ENCODE data around the gene ADGRD1.

The ADGRD1 gene

GRCh38 chr12:130971925-130972585, 18.3 kb downstream of the ADGRD1 start:
- no peak for TF ChIP-seq CTCF (IDR thresholded peaks at IDR 0.05; ENCODE audit: borderline replicate concordance, insufficient read depth, low read depth, low read length)
- no peak overlapping the region for H3K4me3 ChIP-seq (ENCODE audit: low read depth, low read length)

GRCh38 chr12:130972586-130972950, 18.9 kb downstream of the ADGRD1 start:
- H3K4me3 ChIP-seq (ENCODE audit: low read depth, low read length) = no peak overlapping the region
- no peak for TF ChIP-seq CTCF (IDR thresholded peaks at IDR 0.05; ENCODE audit: borderline replicate concordance, insufficient read depth, low read depth, low read length)

- no peak overlapping the region for H3K4me3 ChIP-seq (ENCODE audit: low read depth, low read length)
- TF ChIP-seq CTCF (IDR thresholded peaks at IDR 0.05; ENCODE audit: borderline replicate concordance, insufficient read depth, low read depth, low read length) = no peak
Measured at GRCh38 chr12:130973109-130973508, 19.4 kb downstream of the ADGRD1 start.

GRCh38 chr12:130973906-130974305, 20.2 kb downstream of the ADGRD1 start:
- H3K4me3 ChIP-seq (ENCODE audit: low read depth, low read length) = no peak overlapping the region
- TF ChIP-seq CTCF (IDR thresholded peaks at IDR 0.05; ENCODE audit: borderline replicate concordance, insufficient read depth, low read depth, low read length) = no peak

- TF ChIP-seq CTCF (IDR thresholded peaks at IDR 0.05; ENCODE audit: borderline replicate concordance, insufficient read depth, low read depth, low read length) = no peak
- no peak overlapping the region for H3K4me3 ChIP-seq (ENCODE audit: low read depth, low read length)
Measured at GRCh38 chr12:130975116-130975515, 21.4 kb downstream of the ADGRD1 start.

- H3K4me3 ChIP-seq (ENCODE audit: low read depth, low read length) = no peak overlapping the region
- TF ChIP-seq CTCF (IDR thresholded peaks at IDR 0.05; ENCODE audit: borderline replicate concordance, insufficient read depth, low read depth, low read length) = no peak
Measured at GRCh38 chr12:130976171-130976720, 22.5 kb downstream of the ADGRD1 start.

GRCh38 chr12:130977046-130977742, 23.5 kb downstream of the ADGRD1 start:
- TF ChIP-seq CTCF (IDR thresholded peaks at IDR 0.05; ENCODE audit: borderline replicate concordance, insufficient read depth, low read depth, low read length) = no peak

More at GRCh38 chr12:130977046-130977742, 23.5 kb downstream of the ADGRD1 start:
- H3K4me3 ChIP-seq (ENCODE audit: low read depth, low read length) = no peak overlapping the region

Measured in GM12875 (cell line).